HG03521 (cell line): Measurements from ENCODE around the gene PPFIBP1.
A peak's percentile ranks its signal among the peaks of the same experiment; 100 is the strongest.

Experiments
- ATAC-seq: cut with Tn5 transposase; IDR thresholded peaks from one replicate; pipeline ENCODE4 v1.9.1; 2021; ENCODE audit warnings: mild to moderate bottlenecking, moderate library complexity; ENCODE audit not compliant: unreplicated experiment

PPFIBP1 gene

GRCh38 chr12:27511723-27512045 lies 12.3 kb upstream of the PPFIBP1 start:
- no peak for ATAC-seq

GRCh38 chr12:27513155-27513824 lies 10.7 kb upstream of the PPFIBP1 start:
- ATAC-seq, result no peak

- no peak for ATAC-seq
Observed at GRCh38 chr12:27515671-27516070, 8.3 kb upstream of the PPFIBP1 start.

- no peak for ATAC-seq
Observed at GRCh38 chr12:27516625-27517024, 7.4 kb upstream of the PPFIBP1 start.

GRCh38 chr12:27517546-27517945 lies 6.5 kb upstream of the PPFIBP1 start:
- ATAC-seq, result no peak

GRCh38 chr12:27517961-27518665 lies 5.9 kb upstream of the PPFIBP1 start:
- no peak for ATAC-seq

- ATAC-seq, result no peak
Observed at GRCh38 chr12:27521066-27521465, 2.9 kb upstream of the PPFIBP1 start.

- no peak for ATAC-seq
Observed at GRCh38 chr12:27521981-27522380, 2.0 kb upstream of the PPFIBP1 start.

- ATAC-seq, result peak; percentile 3
Observed at GRCh38 chr12:27523305-27523641, 733 bp upstream of the PPFIBP1 start.

- ATAC-seq, result no peak
Observed at GRCh38 chr12:27524494-27524835, 459 bp downstream of the PPFIBP1 start.

GRCh38 chr12:27524839-27525753 lies 1.1 kb downstream of the PPFIBP1 start:
- no peak for ATAC-seq

GRCh38 chr12:27527512-27527911 lies 3.5 kb downstream of the PPFIBP1 start:
- no peak for ATAC-seq

- ATAC-seq, result no peak
Observed at GRCh38 chr12:27528788-27529187, 4.8 kb downstream of the PPFIBP1 start.

GRCh38 chr12:27530157-27530922 lies 6.3 kb downstream of the PPFIBP1 start:
- ATAC-seq, result no peak

GRCh38 chr12:27531896-27532295 lies 7.9 kb downstream of the PPFIBP1 start:
- ATAC-seq, result no peak

GRCh38 chr12:27534060-27534764 lies 10.2 kb downstream of the PPFIBP1 start:
- ATAC-seq, result no peak

- no peak for ATAC-seq
Observed at GRCh38 chr12:27534765-27535161, 10.8 kb downstream of the PPFIBP1 start.

GRCh38 chr12:27535318-27535717 lies 11.3 kb downstream of the PPFIBP1 start:
- ATAC-seq, result no peak

GRCh38 chr12:27537855-27538675 lies 14.1 kb downstream of the PPFIBP1 start:
- no peak for ATAC-seq

- no peak for ATAC-seq
Observed at GRCh38 chr12:27539191-27539631, 15.2 kb downstream of the PPFIBP1 start.
